HG03159 (cell line): ENCODE data around the gene HDAC4.

Experiments
- ATAC-seq: cut with Tn5 transposase; IDR thresholded peaks from one replicate; pipeline ENCODE4 v1.9.1; 2021; ENCODE audit warnings: mild to moderate bottlenecking, moderate library complexity; ENCODE audit not compliant: unreplicated experiment

Gene HDAC4

DNA sequence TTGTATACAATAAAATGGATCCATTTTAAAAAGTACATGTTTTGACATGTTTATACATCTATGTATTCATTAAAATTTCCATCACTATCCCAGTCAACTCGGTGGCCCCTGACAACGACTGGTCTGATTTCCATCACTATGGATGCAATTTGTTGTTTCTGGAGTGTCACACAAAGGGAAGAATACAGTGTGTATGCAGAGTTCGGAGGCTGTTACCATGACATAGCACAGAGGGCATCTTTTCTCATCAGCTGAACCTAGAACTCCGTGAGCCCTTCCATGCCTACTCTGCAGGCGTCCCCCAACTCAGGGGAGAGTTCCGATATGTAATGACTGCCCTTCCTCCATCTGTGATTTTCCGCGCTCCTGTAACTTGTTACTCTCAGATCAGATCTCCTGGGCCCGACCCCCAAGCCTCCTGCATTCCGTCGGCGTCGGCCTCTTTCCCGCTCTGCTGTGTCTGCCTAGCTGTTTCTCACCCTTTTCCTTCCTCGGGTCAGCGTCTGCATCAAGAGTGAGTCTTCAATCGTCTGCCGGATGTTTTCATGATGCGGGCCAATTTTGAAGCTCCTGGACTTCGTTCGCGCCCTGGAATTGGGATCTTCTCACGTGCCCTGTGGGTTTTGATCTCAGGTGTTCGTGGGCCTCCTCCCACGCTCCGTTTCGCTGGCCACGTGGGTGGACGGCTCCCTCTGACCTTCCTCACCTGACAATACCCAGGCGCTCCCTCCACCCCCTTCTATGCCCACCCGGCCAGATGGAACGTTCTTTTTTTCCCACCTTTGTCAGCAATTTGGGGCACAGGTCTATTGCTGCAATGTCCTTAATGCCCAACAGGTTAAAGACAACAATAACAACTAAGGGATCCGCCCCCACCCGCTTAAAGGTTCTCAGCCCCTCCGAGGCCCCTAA, 391.9 kb downstream of the HDAC4 start:
- no peak for ATAC-seq

- no peak for ATAC-seq
Observed at GRCh38 chr2:239008004-239008403, 392.8 kb downstream of the HDAC4 start.

GRCh38 chr2:239006622-239007285, 394.1 kb downstream of the HDAC4 start:
- ATAC-seq: no peak

DNA sequence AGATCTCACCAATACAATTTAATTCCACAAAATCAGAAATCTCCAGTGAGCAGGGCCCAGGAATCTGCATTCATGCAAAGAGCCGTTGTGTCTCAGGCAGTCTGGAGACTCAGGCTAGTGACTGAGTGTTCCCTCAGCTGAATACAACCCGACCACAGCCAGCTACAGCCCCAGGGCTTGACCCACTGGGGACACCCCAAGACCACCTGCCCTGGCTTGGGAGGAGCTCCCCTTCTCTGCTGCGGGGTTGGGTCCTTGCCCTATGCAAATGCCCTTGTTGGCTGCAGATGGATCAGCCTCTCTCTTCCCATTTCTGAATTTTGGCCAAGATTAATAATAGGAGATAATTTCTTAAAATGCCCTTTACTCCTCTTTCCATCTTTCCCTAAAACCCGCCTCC, 395.2 kb downstream of the HDAC4 start:
- ATAC-seq: no peak

DNA sequence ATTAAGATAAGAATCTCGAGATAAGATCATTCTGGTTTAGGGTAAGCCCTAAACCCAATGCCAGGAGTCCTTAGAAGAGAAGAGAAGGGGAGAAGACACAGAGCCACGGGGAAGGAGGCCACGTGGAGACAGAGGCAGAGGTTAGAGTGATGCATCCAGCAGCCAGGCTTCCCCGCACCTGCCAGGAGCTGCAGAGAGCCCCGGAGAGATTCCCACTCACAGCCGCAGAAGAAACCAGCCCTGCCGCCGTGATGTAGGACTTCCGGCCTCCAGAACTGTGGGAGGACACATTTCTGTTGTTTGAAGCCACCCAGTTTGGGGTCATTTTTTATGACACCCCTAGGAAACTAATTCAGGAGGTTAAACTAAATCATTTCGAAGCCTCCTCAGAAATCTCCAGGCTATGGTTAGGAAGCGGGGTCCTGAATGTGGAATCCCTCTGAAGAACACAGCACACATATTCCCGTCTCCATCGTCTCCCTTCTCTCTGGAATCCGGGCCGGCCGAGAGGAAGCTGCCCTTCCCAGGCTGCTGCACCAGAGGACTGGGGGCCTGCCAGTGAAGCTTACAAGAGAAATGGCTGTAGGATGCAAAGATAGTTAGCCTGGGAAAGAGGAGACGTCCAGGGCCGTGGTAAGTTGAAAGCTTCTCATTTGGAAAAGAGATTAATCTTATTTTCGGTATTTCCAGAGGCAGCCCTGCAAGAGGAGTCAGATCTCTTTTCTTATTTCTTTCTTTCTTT, 396.4 kb downstream of the HDAC4 start:
- ATAC-seq: no peak

GRCh38 chr2:239003624-239004273, 397.1 kb downstream of the HDAC4 start:
- no peak for ATAC-seq

- ATAC-seq: no peak
Observed at GRCh38 chr2:239002954-239003623, 397.7 kb downstream of the HDAC4 start.

DNA sequence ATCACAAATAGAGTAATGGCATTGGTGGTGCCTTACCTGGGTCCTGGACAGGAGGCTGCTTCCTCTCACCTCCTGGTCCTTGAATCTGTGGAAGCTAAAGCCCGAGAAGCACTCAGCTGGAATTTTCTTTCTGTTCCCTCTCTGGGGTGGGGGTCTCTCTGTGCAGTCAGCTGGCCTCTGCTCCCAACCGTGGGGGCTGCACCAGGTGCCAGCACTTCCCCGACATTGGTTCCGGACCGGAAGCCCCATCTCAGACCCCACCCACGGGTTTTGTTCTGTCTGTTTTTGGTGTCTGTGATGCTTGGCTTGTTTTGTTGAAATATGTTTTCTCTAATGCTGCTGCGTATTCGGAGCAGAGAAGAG, 398.2 kb downstream of the HDAC4 start:
- no peak for ATAC-seq

GRCh38 chr2:239001794-239002193, 399.0 kb downstream of the HDAC4 start:
- ATAC-seq: no peak

DNA sequence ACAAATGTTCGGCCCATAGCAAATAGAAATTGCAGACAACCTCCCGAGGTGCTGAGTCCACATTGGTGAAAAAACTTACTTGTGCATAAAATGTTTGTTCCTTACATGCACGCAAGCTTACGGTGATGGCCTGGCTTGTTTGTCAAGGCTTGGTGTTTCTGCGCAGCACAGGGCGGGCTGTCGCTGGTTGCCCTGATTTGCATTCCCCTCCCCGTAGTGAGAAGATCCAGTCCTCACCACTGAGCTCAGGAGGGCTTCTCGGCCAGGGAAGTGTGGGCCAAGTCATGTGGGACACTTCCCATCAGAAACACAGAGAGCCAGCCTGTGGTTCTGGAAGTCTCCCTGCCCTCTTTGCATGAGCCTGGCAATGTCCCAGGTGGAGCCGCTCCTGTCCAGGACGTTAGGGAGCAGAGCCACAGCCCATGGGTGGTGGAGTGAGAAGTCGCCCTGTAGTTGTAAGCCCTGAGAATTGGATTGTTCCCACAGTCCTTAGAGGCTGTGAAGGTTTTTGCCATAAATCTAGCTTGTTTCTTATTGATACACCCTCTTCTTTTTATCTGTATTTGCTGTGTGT, 400.2 kb downstream of the HDAC4 start:
- ATAC-seq: no peak

GRCh38 chr2:239000089-239000488, 400.7 kb downstream of the HDAC4 start:
- no peak for ATAC-seq

DNA sequence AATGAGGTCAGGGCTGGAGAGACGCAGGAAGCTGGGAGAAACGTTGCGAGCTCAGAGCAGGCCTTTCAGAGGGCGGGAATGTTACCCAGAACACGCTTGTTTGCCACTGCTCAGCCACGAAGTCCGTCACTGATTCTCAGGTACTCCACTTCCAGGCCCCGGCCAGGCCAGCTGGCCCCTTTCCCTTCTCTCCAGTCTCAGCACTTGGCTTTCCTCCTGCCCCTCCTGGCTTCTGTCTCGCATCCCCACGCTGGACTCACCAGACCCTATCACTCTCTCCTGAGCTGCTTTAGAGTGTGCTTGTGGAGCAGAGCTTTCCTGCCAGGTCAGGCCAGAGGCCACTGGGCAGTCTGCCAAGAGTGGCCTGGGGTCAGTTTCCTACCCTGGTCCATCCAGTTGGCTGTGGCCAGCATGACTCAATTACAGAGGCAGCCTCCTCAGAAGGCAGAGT, 401.5 kb downstream of the HDAC4 start:
- ATAC-seq: no peak

DNA sequence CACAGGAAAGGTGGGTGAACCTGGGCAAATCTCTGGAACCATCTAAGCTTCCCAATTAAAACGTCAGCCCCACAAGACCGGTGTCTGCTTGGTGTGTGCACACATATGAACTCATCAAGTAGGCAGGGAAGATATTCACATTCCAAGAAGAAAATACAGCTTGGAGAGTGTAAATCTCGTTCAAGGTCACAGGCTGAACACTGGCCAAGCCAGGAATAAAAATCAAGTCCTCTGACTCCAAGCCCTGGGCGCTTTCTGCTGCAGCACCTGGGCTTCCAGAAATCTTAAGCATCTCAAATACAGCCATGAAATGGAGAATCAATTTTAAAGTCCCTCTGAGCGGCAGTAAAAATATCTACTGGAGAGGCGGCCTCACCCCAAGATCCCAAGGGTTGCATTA, 402.0 kb downstream of the HDAC4 start:
- no peak for ATAC-seq
